Activated CD8-positive, alpha-beta memory T cell treated with anti-CD3 and anti-CD28 coated beads for 4 hours (primary cell): ENCODE results near the gene CNOT6L.

Experiments used
- DNase-seq, 2 donors: peaks; one replicate each; pipeline ENCODE4 v3.0.0-alpha.2; 2020; ENCODE audit warnings: low read depth in 2 of 2

The CNOT6L gene

DNA sequence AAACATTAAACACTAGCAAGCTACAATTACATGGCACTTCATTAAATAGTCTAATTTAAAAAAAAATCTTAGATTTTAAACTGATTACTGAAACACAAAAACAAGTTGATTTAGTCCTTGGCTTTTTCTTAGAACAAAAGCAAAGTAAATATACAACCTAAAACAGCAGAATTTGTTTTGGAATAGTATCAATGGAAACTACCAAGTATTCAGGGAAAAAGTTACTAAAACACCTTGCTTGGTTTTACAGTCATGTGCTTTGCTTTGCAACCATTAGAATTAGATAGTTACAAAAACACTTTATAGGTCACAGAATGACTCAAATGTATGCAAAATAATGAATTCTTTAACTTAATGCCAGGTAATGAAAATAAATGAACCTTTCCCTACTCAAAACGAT, 105.3 kb downstream of the CNOT6L start:
- DNase-seq = no peak

GRCh38 chr4:77712675-77713074, 106.5 kb downstream of the CNOT6L start:
- no peak for DNase-seq

DNA sequence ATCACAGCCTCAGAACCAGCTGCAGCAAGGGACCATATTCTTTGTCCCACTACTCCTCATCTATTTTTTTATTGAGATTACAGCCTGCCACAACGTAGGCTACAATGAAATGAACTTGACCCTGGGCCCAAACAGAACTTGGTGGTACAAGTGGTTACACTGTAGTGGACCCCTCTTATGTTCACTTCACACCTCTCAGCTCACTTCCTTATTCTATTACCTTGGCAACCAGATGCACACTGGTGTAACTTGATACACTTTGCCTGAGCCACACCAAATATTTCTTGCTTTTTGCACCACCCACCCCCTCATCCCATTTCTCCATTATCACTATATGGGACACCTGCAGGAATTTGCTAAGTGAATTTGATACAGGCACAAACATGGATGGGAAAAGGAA, 107.7 kb downstream of the CNOT6L start:
- DNase-seq = no peak

DNA sequence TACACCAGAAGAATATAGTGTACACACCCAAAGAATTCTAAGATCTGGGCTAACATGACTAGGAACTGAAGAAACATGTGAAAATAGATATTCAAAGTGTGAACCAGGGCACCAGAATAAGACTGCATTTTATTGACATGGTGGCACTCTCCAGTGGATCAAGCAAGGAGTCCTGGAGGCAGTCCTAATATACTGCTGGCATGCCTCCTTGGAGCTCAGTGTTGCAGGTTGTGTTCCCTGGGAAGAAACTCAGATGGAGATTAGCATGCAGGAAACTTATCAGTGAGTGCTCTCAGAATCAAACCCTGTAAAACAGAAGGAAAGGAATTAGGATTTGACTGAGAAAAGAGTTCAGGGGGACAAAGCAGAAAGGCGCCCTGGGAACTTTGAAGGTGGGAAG, 108.5 kb downstream of the CNOT6L start:
- DNase-seq = no peak

DNA sequence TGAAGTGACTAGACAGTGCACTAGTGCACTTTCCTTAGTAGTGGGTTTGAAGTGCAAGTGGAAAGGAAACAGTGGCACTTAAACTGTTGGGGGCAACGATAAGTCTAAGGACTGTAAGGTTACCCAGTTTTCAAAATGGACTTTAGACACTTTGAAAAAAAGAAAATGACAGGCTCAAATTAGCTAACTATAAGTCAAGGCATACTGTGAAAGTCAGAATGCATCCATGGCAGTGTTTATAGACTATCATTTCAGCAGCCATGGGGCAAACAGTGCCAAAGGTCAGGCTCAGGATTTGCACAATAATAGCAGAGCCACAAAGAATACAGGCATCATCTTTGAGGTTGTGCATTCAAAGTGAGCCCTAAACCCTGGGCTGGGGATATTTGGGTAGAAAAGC, 109.1 kb downstream of the CNOT6L start:
- DNase-seq = no peak

GRCh38 chr4:77706717-77707116, 112.5 kb downstream of the CNOT6L start:
- no peak for DNase-seq

- DNase-seq = no peak
Observed at GRCh38 chr4:77703666-77704065, 115.5 kb downstream of the CNOT6L start.

DNA sequence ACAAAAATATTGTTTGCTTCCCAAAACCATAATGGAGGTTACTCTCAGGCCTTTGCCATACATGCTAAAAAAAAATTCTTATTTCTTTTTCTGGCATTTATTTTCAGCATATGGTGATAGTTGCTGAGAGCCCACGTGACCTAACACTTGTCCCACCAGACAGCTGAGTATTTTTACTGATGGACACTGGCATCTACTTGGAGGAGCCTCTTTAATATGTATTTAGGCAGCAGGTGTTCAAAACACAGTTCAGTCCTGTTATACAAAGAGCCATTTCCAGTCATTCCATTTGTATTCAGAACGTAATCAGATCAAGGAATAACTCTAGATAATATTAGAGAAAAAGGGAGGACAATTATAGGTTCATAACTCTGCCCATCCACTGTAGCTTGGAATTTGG, 118.0 kb downstream of the CNOT6L start:
- no peak for DNase-seq

GRCh38 chr4:77699731-77700210, 119.4 kb downstream of the CNOT6L start:
- no peak for DNase-seq

- DNase-seq = no peak
Observed at GRCh38 chr4:77697860-77698590, 121.1 kb downstream of the CNOT6L start.

DNA sequence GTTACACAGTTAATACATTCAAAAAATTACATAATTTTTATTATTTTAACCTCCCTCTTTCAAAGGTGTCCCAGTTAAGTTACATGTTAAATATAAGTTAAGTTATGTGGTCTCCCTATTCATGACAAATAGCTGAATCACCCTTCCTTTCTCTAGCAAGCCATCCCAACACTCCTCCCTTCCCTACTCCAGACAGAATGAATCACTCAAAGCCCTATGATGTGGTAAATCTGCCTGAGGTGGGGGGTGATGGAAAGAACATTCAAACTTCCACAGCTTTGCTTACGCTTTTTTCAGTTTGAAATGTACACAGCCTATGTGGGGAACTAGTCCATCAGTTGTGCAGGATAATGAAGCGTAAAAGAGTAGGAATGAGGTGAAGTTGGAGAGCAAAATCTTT, 123.4 kb downstream of the CNOT6L start:
- no peak for DNase-seq

DNA sequence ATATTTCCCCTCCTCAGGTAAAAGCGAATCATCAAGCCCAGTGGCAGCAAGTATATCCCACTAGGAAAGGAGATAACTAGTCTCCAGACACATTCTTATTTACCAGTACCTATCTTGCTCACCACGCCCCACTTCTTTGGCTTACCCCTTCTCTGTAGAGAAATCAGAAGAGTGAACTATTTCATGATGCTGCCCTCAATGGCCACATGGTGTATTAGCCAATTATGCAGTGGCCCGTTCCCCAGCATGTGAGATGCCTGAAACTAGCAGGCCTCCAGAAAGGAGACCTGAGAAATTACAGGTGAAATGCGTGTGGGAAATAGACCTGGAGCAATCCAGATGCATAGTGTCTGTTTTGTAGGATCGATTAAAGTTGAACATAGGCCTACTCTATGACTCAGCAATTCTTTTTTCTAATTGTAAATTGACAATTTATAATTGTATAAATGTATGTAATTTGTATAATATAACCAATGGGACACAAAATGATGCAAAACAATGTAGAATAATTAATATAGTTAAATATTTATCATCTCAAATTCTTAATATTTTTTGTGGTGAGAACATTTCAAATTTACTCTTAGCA, 126.2 kb downstream of the CNOT6L start:
- DNase-seq = no peak

DNA sequence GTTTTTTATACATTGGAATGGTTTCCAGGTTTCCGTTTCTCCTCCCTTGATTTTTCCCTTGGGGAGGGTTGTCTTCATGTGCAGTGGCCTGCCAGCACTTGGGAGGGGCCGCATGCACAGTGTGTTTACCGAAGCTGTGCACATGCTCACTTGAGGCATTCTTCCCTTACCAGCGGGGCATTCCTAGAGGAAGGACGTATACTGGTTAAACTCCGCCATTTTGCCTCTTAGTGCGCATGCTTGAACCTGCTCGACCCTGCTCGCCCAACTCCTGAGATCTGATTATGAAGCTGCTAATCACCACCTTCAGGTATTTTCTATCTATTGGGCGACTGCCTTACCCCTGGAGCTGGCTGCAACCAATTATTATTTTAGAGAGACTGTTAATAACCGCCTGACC, 137.4 kb downstream of the CNOT6L start:
- no peak for DNase-seq

DNA sequence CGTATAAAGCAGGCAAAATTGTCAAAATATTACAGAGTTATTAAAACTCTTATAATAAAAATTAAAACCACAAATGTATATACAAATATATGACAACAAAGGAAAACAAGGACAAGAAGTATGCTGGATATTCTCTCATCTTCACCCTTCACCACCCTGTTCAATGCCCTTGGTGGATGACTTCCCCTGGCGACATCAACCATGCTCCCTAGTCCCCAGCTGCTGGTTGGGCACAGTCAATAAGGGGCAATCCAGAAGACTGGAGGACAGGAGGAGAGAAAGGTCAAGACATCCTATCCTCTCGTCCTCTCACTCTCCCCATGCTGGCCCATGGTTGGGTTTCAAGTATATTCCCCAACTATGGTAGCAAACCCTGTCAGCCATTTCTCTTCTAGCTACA, 142.3 kb downstream of the CNOT6L start:
- DNase-seq = no peak

DNA sequence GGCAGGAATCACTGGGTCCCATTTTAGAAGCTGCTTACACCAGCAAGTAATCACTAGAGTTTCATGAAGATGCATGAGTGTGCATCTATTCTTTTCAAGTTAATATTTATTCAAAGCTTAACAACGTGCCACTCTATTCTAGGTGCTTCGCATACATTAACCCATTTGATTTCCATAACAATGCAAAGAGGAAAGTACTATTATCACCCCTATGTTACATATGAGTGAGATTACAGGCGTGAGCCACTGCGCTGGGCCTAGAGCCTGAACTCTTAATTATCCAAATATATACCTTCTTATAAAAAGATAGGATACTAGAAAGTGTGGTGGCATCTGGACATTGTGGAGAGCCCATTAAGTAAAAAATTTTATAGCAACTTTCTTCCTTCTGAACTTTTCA, 148.1 kb downstream of the CNOT6L start:
- no peak for DNase-seq

GRCh38 chr4:77669946-77670590, 149.1 kb downstream of the CNOT6L start:
- no peak for DNase-seq

DNA sequence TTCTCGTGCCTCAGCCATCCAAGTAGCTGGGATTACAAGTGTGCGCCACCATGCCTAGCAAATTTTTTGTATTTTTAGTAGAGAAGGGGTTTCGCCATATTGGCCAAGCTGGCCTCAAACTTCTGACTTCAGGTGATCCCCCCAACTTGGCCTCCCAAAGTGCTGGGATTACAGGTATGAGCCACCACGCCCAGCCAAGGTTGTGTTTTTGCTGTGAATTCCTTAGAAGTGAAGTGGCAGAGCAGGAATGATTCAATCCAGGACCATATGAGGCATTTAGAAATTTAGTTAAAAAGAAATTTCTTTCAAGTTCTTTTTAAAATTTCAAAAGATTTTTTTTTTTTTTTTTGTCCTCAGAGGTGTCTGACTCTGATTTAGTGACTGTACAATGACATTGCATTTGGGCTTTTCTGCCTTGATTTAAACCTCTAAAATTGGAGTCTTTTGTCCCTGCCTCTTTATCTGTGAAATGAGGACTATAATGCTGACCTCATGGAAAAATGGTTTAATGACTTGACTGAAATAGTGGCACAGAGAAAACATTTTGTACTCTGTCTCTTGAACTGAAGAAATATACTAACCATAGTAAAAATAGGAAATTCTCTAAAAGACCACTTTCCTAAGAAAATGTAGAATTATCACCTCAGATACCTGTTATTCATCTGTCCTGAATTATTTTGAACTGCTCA, 153.6 kb downstream of the CNOT6L start:
- DNase-seq = no peak
